GM10266 (cell line): Measurements from ENCODE around the gene ST6GALNAC6.
"Not testable (repeated sequence)": the region's sequence is repeated elsewhere in the genome, so short reads cannot be mapped to it uniquely, and the experiment has no call there.

Source experiments
- DNase-seq: peaks from one replicate; pipeline ENCODE4 v3.0.0; 2012; ENCODE audit errors: extremely low spot score
- CTCF ChIP-seq: IDR thresholded peaks from 2 replicates; pipeline ENCODE4 v1.5.1; 2012; ENCODE audit warnings: mild to moderate bottlenecking, low read depth; ENCODE audit not compliant: control insufficient read depth, insufficient read depth; ENCODE audit errors: missing control alignments

Gene ST6GALNAC6

DNA sequence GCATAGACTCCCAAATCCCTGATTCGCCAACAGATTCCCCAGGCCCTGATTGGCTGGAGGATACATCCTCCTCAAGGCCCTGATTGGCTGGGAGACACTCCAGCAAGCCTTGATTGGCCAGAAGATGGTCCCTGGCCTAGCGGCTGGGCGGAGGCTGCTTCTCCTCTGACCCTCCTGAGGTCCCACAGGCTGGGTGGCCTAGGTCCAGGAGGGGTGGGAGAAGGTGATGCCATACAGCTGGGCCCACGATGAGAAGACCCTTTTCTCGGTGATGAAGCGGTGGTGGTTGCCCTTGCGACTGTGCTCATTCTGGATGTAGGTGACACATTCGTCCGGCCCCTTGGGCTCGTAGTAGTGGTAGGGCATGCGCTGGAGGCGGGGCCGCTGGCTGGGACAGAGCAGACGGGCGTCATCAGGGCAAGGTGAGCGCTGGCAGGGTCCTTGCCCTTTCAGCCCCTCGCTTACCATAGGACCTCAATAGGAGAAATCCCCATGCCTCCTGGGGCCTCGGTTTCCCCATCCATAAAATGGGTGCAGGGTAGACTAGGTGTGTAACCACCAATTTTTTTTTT is 12.9 kb downstream of the ST6GALNAC6 start:
- DNase-seq = no peak
- TF ChIP-seq CTCF = no peak

GRCh38 chr9:127885508-127886281 is 13.7 kb downstream of the ST6GALNAC6 start:
- no peak for DNase-seq
- TF ChIP-seq CTCF = no peak

- peak; percentile 30 for DNase-seq
- no peak for TF ChIP-seq CTCF
Measured at GRCh38 chr9:127884976-127885490, 14.4 kb downstream of the ST6GALNAC6 start.

DNA sequence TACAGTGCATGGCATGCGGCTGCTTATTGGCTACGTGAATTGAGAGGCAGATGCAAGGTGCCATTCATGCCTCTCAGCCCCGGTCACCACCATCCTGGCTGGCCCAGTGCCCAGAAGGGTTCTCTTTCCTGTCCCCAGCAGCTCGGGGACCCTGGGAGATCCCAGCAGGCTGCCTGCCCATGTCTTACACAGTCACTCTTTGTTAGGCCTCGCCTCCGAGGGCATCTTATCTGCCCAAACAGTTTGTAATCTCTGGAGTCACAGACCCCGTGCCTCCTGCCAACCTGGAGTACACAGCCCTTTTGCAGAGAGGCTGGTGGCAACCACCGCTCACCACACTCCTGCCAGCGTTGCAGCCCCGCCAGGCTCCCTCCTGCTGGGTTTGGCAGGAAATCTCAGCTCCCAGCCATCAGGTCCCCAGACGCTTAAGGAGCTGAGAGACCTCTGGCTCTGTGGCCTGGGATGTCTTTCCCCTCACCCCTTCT is 14.9 kb downstream of the ST6GALNAC6 start:
- DNase-seq = no peak
- TF ChIP-seq CTCF = no peak

DNA sequence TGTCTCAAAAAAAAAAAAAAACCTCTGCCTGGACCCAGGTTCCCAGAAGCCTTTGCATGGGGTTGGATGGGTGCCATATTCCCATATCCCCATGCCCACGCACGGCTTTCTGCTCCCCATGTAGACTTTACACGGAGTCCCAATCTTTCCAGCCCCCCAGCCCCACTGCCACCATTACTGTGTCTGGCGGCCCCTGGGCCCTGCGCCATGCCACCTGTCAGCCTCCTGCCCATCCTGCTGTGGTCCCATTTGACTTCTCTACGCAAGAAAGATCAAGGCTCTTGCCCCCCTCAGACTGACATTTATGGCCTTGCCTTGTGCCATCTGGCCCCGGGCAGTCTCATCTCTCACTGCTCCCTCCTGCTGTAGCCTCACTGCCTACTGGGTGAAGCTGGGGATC is 15.4 kb downstream of the ST6GALNAC6 start:
- no peak for TF ChIP-seq CTCF
- no peak for DNase-seq

- not testable (repeated sequence) for DNase-seq
Measured at GRCh38 chr9:127881715-127882114, 17.7 kb downstream of the ST6GALNAC6 start.

- no peak for TF ChIP-seq CTCF
- no peak for DNase-seq
Measured at GRCh38 chr9:127880143-127880542, 19.3 kb downstream of the ST6GALNAC6 start.
